Thoracic aorta (tissue), 2 donors: ENCODE results near the gene PRRG2. TPM values are rescaled to one million over a fixed set of nuclear protein-coding genes. Genes with fewer than 3 reads are reported as not detected.
A peak's percentile ranks its signal among the peaks of the same experiment; 100 is the strongest.

Experiments used
- ATAC-seq: fragments of 150-250 bp; one replicate; pipeline ENCODE4 v1.8.0; 2017; ENCODE audit warnings: low read depth; ENCODE audit not compliant: insufficient number of reproducible peaks, low FRiP score
- DNase-seq: peaks from one replicate; pipeline ENCODE4 v3.0.0-alpha.2; 2020; ENCODE audit warnings: low spot score
- H3K27ac ChIP-seq, 2 donors: fragments of 200-600 bp; sonication (generic); 1 replicate in 1 of 2; 2 replicates in 1 of 2; pipeline ENCODE4 v1.5.1; 2016; ENCODE audit warnings: mild to moderate bottlenecking in 2 of 2, moderate library complexity in 2 of 2
- H3K27me3 ChIP-seq: fragments of 200-600 bp; sonication (generic); replicated peaks from 2 replicates; pipeline ENCODE4 v1.6.0; 2016; ENCODE audit warnings: mild to moderate bottlenecking; ENCODE audit not compliant: insufficient read depth
- H3K36me3 ChIP-seq: fragments of 200-600 bp; sonication (generic); one replicate; pipeline ENCODE4 v1.5.1; 2016
- H3K4me1 ChIP-seq, 2 donors: fragments of 200-600 bp; sonication (generic); 1 replicate in 1 of 2; 2 replicates in 1 of 2; pipeline versions ENCODE4 v1.5.1 to v1.6.0; 2016; ENCODE audit warnings: low read depth in 2 of 2, mild to moderate bottlenecking in 1 of 2; ENCODE audit not compliant: control insufficient read depth in 1 of 2
- H3K4me3 ChIP-seq: fragments of 200-600 bp; sonication (generic); 2 replicates; pipeline ENCODE4 v1.5.1; 2016; ENCODE audit warnings: mild to moderate bottlenecking
- H3K9me3 ChIP-seq: fragments of 200-600 bp; sonication (generic); 2 replicates; pipeline ENCODE4 v1.5.1; 2016
- total RNA-seq, 2 donors: library from RNA; depleted of rRNA; stranded (reverse); fragments of >200 nt; gene quantifications; one replicate each; pipeline versions ENCODE4 v1.1.0 to v1.2.3, GENCODE V29; 2016
- TF ChIP-seq, protein P1 (sequence below): fragments of 200-600 bp; sonication (generic); IDR thresholded peaks from one replicate; pipeline ENCODE4 v1.5.1; 2019; ENCODE audit warnings: antibody characterized with exemption

PRRG2 gene
- total RNA-seq, 2 donors from 2014 or later: not detected

DNA sequence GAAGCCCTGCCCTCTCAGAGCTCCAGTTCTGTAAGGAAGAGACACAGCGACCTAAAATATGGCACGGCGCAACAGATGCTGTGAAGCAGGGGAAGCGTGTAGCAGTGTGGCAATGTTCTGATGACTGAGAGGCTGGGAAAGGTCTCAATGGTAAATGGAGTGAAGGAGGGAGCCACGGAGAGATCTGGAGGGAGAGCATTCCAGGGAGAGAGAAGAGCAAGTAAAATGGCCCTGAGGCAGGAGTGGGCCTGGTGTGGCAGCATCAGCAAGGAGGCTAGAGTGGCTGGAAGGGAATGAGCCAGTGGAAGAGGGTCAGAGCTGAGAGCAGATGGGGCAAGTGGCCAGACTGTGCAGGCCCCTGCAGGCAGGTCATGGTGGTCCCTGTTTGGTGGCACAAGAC lies 37.0 kb upstream of the PRRG2 start:
- H3K4me3 ChIP-seq: no peak overlapping the region
- DNase-seq (no peak), ATAC-seq (no peak)
- H3K36me3 ChIP-seq: peaks cover 32% of the 10 kb centered on the region
- TF ChIP-seq, protein P1, sequence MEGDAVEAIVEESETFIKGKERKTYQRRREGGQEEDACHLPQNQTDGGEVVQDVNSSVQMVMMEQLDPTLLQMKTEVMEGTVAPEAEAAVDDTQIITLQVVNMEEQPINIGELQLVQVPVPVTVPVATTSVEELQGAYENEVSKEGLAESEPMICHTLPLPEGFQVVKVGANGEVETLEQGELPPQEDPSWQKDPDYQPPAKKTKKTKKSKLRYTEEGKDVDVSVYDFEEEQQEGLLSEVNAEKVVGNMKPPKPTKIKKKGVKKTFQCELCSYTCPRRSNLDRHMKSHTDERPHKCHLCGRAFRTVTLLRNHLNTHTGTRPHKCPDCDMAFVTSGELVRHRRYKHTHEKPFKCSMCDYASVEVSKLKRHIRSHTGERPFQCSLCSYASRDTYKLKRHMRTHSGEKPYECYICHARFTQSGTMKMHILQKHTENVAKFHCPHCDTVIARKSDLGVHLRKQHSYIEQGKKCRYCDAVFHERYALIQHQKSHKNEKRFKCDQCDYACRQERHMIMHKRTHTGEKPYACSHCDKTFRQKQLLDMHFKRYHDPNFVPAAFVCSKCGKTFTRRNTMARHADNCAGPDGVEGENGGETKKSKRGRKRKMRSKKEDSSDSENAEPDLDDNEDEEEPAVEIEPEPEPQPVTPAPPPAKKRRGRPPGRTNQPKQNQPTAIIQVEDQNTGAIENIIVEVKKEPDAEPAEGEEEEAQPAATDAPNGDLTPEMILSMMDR: no peak
- no peak overlapping the region for H3K27ac ChIP-seq
- peaks cover 0 to 3% of the 10 kb centered on the region in 2 donors for H3K4me1 ChIP-seq
- no peaks in the 10 kb centered on the region for H3K27me3 ChIP-seq
- H3K9me3 ChIP-seq: no peaks in the 10 kb centered on the region

DNA sequence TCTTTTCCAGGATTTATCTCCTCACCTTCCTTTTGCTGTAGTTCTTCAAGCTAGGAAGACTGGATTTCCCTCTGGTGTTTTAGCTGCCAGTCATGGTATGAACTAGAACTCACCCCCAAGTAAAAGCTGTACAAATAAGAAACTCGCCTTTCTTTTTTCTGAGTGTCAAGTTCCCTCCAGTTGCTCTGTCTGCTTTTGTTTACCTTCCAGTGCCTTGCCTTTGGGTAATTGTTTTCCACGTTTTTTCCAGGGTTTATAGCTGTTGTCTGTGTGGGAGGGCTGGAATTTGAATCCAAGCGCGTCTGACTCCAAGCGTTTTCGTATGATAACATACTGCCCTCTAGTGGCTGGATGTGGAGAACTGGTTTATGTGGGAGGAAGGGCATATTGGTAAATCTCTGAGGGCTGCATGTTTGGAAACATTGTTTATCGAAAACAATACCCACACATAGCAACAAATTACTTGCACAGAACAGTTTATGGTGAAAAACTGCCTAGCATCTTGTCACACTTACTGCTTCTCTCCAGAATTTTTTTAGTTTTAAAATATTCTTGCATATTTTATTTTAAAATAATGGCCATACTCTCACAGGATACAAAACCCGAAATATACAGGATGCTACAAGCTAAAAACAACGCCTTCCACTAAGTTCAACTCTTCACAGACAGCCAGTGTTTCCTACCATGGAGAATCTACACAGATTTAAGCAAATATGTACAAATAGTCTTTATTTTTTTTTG lies 34.1 kb upstream of the PRRG2 start:
- DNase-seq (peak; percentile 47), ATAC-seq (peak; percentile 56)
- H3K27me3 ChIP-seq: no peaks in the 10 kb centered on the region
- peaks cover 21% of the 10 kb centered on the region for H3K36me3 ChIP-seq
- no peak overlapping the region for H3K4me3 ChIP-seq
- H3K27ac ChIP-seq: no peak overlapping the region
- TF ChIP-seq, protein P1: peak; percentile 81
- H3K4me1 ChIP-seq: peaks cover 0 to 3% of the 10 kb centered on the region in 2 donors
- no peaks in the 10 kb centered on the region for H3K9me3 ChIP-seq

DNA sequence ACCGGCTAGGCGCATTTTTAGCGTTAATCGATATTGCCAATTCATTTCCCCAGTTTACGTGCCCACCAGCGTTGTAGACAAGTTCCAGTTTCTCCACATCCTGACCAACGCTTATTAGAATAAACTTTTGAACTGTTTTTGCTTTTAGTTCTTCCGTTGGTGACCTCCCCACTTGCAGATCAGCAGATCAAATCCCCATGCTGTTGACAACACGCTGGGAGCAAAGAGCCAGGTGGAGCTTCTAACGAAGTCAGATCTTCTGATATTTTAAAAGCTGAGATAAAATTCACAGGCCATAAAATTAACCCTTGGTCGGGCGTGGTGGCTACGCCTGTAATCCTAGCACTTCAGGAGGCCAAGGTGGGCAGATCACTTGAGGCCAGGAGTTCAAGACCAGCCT lies 32.1 kb upstream of the PRRG2 start:
- Histone ChIP-seq H3K27me3 (no peaks in the 10 kb centered on the region), H3K36me3 (peaks cover 6% of the 10 kb centered on the region), H3K27ac (no peak overlapping the region), H3K9me3 (no peaks in the 10 kb centered on the region), H3K4me1 (peaks cover 0 to 3% of the 10 kb centered on the region in 2 donors), H3K4me3 (no peak overlapping the region)
- ATAC-seq (no peak), DNase-seq (no peak)
- TF ChIP-seq, protein P1: no peak

DNA sequence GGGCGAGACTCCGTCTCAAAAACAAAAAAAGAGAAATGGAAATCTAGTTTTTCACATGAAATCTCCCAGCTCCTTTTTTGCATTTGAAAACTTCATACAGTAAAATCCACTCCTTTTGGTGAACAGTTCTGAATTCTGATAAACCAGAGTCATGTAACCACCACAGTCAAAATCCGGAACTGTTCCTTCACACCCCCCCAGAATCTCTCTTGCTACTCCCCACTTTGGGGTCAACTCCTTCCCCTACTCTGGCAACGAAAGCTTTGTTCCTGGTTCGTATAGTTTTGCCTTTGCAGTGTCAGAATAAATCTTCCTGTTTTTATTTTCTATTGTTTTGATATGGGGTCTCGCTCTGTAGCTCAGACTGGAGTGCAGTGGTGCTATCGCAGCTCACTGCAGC lies 29.6 kb upstream of the PRRG2 start:
- no peak overlapping the region for H3K4me3 ChIP-seq
- H3K27ac ChIP-seq: no peak overlapping the region
- peaks cover 21% of the 10 kb centered on the region for H3K36me3 ChIP-seq
- no peaks in the 10 kb centered on the region for H3K9me3 ChIP-seq
- no peak for DNase-seq
- H3K27me3 ChIP-seq: no peaks in the 10 kb centered on the region
- TF ChIP-seq, protein P1: no peak
- H3K4me1 ChIP-seq: peaks cover 0 to 3% of the 10 kb centered on the region in 2 donors
- no peak for ATAC-seq

DNA sequence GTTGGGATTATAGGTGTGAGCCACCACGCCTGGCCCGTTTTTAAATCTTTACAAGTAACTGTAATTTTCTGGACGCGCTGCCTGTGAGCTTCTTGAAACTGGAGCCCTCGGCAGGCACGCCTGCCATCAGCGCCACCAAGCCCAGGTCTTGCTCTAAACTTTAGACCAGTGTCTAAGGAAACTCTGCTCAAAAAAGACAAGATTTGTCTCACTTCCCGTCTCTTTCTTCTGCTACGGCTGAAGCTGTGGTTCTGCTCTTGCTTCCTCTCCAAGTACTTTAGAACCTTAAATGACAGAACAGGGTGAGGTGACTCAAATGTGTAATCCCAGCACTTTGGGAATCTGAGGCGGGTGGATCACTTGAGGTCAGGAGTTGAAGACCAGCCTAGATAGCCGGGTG lies 28.4 kb upstream of the PRRG2 start:
- H3K27me3 ChIP-seq: no peaks in the 10 kb centered on the region
- no peaks in the 10 kb centered on the region for H3K4me1 ChIP-seq
- TF ChIP-seq, protein P1: no peak
- no peak overlapping the region for H3K4me3 ChIP-seq
- peaks cover 33% of the 10 kb centered on the region for H3K36me3 ChIP-seq
- DNase-seq: no peak
- no peak for ATAC-seq
- no peaks in the 10 kb centered on the region for H3K9me3 ChIP-seq
- H3K27ac ChIP-seq: no peak overlapping the region
